ENCODE measurements around the gene CLK2. TPM values are rescaled to one million over a fixed set of nuclear protein-coding genes. Genes with fewer than 3 reads are reported as not detected.

CLK2 gene
- total and polyA plus RNA-seq, 9 of the 15 experiments (the other 6 are each of a cell fraction or from before 2014, with no cell fraction given) = 13.5 to 81.4 (median 39.6) TPM

DNA sequence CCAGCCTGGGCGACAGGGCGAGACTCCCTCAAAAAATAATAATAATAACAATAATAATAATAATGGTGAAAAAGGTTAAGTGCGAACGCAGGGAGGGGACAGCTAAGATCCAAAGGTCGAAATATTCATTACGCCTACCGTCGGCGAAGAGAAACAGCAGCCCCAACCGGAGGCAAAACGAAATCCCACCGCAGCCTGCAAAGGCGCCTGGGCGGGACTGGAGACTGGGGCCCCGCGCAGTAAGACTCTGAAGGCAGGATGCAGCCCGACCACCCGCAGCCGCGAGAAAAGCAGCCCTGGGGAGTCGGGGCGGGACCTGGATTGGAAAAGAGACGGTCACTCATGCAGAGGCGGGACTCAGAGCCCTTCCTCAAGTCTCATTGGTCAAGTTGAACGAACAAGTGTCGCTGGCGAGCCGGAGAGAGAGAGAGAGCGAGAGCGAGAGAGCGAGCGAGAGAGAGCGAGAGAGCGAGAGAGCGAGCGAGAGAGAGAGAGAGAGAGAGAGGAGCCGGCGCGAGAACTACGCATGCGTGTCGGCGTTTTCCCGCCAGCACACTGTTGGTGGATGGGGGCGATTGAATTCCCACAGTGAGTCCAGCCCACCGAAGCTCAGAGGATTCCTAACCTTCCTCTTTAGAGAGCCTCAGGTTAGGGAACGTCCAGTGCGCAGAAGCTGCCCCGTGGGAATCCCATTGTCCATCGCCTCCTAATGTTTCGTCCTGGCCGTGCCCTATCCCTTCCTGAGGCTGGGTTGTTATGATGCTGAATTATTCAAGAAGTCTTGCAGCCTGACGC is 28.7 kb downstream of the CLK2 start (continued):
- TF ChIP-seq, protein P1, sequence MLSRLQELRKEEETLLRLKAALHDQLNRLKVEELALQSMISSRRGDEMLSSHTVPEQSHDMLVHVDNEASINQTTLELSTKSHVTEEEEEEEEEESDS (CRISPR knock-in tag; IDR thresholded peaks at IDR 0.05) = no peak
- TF ChIP-seq CBFA2T2 (conservative IDR thresholded peaks at IDR 0.05) (0 out of 2 replicates have a peak, but pooled peaks have one; percentile 40), PHF21A (IDR thresholded peaks at IDR 0.05; ENCODE audit: borderline replicate concordance, low read depth) (peak; percentile 99), SIN3A (IDR thresholded peaks at IDR 0.05; ENCODE audit: borderline replicate concordance in 2 of 2, control insufficient read depth in 1 of 2, low read depth in 2 of 2, low read length in 2 of 2) (peak; percentile 81 to 82), BRF1 (IDR thresholded peaks at IDR 0.05; ENCODE audit: borderline replicate concordance, extremely low read depth, insufficient read length) (no peak), TBP (optimal IDR thresholded peaks at IDR 0.05; ENCODE audit: low read depth, low read length) (peak; percentile 88), PYGO2 (tag; IDR thresholded peaks at IDR 0.05) (no peak), ZNF586 (CRISPR knock-in tag; conservative IDR thresholded peaks at IDR 0.05) (no peak), CEBPG (CRISPR knock-in tag; IDR thresholded peaks at IDR 0.05) (no peak), CEBPG (tag; conservative IDR thresholded peaks at IDR 0.05 in 1 of 2, IDR thresholded peaks at IDR 0.05 in 1 of 2) (no peak), ZNF696 (CRISPR knock-in tag; conservative IDR thresholded peaks at IDR 0.05) (no peak), ZFP30 (CRISPR knock-in tag; IDR thresholded peaks at IDR 0.05; ENCODE audit: borderline replicate concordance) (no peak), CHD1 (IDR thresholded peaks at IDR 0.05; ENCODE audit: low read length) (no peak)
- TF ChIP-seq, protein P2, sequence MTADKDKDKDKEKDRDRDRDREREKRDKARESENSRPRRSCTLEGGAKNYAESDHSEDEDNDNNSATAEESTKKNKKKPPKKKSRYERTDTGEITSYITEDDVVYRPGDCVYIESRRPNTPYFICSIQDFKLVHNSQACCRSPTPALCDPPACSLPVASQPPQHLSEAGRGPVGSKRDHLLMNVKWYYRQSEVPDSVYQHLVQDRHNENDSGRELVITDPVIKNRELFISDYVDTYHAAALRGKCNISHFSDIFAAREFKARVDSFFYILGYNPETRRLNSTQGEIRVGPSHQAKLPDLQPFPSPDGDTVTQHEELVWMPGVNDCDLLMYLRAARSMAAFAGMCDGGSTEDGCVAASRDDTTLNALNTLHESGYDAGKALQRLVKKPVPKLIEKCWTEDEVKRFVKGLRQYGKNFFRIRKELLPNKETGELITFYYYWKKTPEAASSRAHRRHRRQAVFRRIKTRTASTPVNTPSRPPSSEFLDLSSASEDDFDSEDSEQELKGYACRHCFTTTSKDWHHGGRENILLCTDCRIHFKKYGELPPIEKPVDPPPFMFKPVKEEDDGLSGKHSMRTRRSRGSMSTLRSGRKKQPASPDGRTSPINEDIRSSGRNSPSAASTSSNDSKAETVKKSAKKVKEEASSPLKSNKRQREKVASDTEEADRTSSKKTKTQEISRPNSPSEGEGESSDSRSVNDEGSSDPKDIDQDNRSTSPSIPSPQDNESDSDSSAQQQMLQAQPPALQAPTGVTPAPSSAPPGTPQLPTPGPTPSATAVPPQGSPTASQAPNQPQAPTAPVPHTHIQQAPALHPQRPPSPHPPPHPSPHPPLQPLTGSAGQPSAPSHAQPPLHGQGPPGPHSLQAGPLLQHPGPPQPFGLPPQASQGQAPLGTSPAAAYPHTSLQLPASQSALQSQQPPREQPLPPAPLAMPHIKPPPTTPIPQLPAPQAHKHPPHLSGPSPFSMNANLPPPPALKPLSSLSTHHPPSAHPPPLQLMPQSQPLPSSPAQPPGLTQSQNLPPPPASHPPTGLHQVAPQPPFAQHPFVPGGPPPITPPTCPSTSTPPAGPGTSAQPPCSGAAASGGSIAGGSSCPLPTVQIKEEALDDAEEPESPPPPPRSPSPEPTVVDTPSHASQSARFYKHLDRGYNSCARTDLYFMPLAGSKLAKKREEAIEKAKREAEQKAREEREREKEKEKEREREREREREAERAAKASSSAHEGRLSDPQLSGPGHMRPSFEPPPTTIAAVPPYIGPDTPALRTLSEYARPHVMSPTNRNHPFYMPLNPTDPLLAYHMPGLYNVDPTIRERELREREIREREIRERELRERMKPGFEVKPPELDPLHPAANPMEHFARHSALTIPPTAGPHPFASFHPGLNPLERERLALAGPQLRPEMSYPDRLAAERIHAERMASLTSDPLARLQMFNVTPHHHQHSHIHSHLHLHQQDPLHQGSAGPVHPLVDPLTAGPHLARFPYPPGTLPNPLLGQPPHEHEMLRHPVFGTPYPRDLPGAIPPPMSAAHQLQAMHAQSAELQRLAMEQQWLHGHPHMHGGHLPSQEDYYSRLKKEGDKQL (CRISPR knock-in tag; IDR thresholded peaks at IDR 0.05; ENCODE audit: borderline replicate concordance) = peak; percentile 94; the same call in 1 of the 2 replicates
- TF ChIP-seq, protein P3, sequence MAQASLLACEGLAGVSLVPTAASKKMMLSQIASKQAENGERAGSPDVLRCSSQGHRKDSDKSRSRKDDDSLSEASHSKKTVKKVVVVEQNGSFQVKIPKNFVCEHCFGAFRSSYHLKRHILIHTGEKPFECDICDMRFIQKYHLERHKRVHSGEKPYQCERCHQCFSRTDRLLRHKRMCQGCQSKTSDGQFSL (CRISPR knock-in tag; IDR thresholded peaks at IDR 0.05) = peak; percentile 69; the same call in 1 of the 2 replicates
- TF ChIP-seq, protein P3 (tag; IDR thresholded peaks at IDR 0.05) = no peak
- TF ChIP-seq, protein P4, sequence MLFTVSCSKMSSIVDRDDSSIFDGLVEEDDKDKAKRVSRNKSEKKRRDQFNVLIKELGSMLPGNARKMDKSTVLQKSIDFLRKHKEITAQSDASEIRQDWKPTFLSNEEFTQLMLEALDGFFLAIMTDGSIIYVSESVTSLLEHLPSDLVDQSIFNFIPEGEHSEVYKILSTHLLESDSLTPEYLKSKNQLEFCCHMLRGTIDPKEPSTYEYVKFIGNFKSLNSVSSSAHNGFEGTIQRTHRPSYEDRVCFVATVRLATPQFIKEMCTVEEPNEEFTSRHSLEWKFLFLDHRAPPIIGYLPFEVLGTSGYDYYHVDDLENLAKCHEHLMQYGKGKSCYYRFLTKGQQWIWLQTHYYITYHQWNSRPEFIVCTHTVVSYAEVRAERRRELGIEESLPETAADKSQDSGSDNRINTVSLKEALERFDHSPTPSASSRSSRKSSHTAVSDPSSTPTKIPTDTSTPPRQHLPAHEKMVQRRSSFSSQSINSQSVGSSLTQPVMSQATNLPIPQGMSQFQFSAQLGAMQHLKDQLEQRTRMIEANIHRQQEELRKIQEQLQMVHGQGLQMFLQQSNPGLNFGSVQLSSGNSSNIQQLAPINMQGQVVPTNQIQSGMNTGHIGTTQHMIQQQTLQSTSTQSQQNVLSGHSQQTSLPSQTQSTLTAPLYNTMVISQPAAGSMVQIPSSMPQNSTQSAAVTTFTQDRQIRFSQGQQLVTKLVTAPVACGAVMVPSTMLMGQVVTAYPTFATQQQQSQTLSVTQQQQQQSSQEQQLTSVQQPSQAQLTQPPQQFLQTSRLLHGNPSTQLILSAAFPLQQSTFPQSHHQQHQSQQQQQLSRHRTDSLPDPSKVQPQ (CRISPR knock-in tag; IDR thresholded peaks at IDR 0.05; ENCODE audit: borderline replicate concordance) = no peak; the same call in 1 of the 2 replicates
